IMR-90 (cell line): ENCODE results near the gene NDUFA5. TPM values are rescaled to one million over a fixed set of nuclear protein-coding genes. Genes with fewer than 3 reads are reported as not detected.

ENCODE experiments used
- ATAC-seq: fragments of 200-7000 bp; cut with Tn5 transposase; 2 replicates; pipeline ENCODE4 v1.9.1; 2020; ENCODE audit warnings: low read depth, mild to moderate bottlenecking, moderate library complexity
- BruUV-seq: library from RNA; stranded (reverse); fragments of 400-500 nt; replicated peaks from 2 replicates; lab custom pipeline; 2021; lab: Mats Ljungman, UMichigan
- CTCF ChIA-PET: fragments of 300-600 bp; formaldehyde crosslinking; extraction: SDS; loops from one replicate; lab custom pipeline; 2021; ENCODE audit warnings: antibody characterized with exemption; lab: Yijun Ruan, JAX
- POLR2A ChIA-PET: fragments of 300-600 bp; sonication (Branson Sonifier 250); formaldehyde crosslinking; loops from one replicate; lab custom pipeline; 2022; ENCODE audit warnings: antibody characterized with exemption; ENCODE audit not compliant: unreplicated experiment; lab: Charles Lee
- DNase-seq: peaks from one replicate; pipeline ENCODE4 v3.0.0; 2013
- H2AFZ ChIP-seq: replicated peaks from 2 replicates; pipeline ENCODE3; 2013; ENCODE audit warnings: low read length, mild to moderate bottlenecking; ENCODE audit not compliant: poor library complexity
- H2AK5ac ChIP-seq: 2 replicates; pipeline ENCODE4 v1.6.1; 2013; ENCODE audit warnings: low read depth, low read length, inconsistent platforms
- H2AK9ac ChIP-seq: replicated peaks from 2 replicates; pipeline ENCODE3; 2013; ENCODE audit warnings: mild to moderate bottlenecking, low read depth, low read length, moderate library complexity; ENCODE audit not compliant: poor library complexity
- H2BK120ac ChIP-seq: 2 replicates; pipeline ENCODE4 v1.6.1; 2013; ENCODE audit warnings: low read depth, low read length, inconsistent platforms
- H2BK15ac ChIP-seq: 3 replicates; pipeline ENCODE4 v1.6.1; 2013; ENCODE audit warnings: low read depth, low read length, inconsistent platforms
- H2BK20ac ChIP-seq: 2 replicates; pipeline ENCODE4 v1.6.1; 2013; ENCODE audit warnings: low read depth, mild to moderate bottlenecking, inconsistent platforms, low read length, moderate library complexity
- H2BK5ac ChIP-seq: 2 replicates; pipeline ENCODE4 v1.6.1; 2013; ENCODE audit warnings: mild to moderate bottlenecking, low read depth, low read length, inconsistent platforms; ENCODE audit not compliant: poor library complexity, severe bottlenecking
- H3K14ac ChIP-seq: replicated peaks from 2 replicates; pipeline ENCODE4 v1.6.1; 2013; ENCODE audit warnings: low read depth, low read length, inconsistent platforms
- H3K18ac ChIP-seq: 2 replicates; pipeline ENCODE4 v1.6.1; 2013; ENCODE audit warnings: low read depth, low read length, control low read depth
- H3K23ac ChIP-seq: 2 replicates; pipeline ENCODE4 v1.6.1; 2013; ENCODE audit warnings: low read depth, low read length, inconsistent platforms
- H3K27ac ChIP-seq: 2 replicates; pipeline ENCODE4 v1.5.1; 2013; ENCODE audit warnings: mild to moderate bottlenecking, control low read depth, low read length; ENCODE audit not compliant: insufficient read depth
- H3K27me3 ChIP-seq: 2 replicates; pipeline ENCODE4 v1.6.1; 2013; ENCODE audit warnings: low read length; ENCODE audit not compliant: control insufficient read depth, insufficient read depth
- H3K36me3 ChIP-seq: 2 replicates; pipeline ENCODE4 v1.6.1; 2013; ENCODE audit warnings: low read length, mixed read lengths; ENCODE audit not compliant: control insufficient read depth, insufficient read depth
- H3K4ac ChIP-seq: 2 replicates; pipeline ENCODE4 v1.6.1; 2013; ENCODE audit warnings: low read depth, low read length, inconsistent platforms
- H3K4me1 ChIP-seq: 2 replicates; pipeline ENCODE4 v1.6.1; 2013; ENCODE audit warnings: low read length, mixed read lengths; ENCODE audit not compliant: control insufficient read depth, insufficient read depth
- H3K4me2 ChIP-seq: 2 replicates; pipeline ENCODE4 v1.6.1; 2013; ENCODE audit warnings: low read depth, mild to moderate bottlenecking, control low read depth, low read length, moderate library complexity
- H3K4me3 ChIP-seq: 2 replicates; pipeline ENCODE4 v1.5.1; 2013; ENCODE audit warnings: low read depth, mild to moderate bottlenecking, control low read depth, low read length, moderate library complexity; ENCODE audit not compliant: insufficient read depth
- H3K56ac ChIP-seq: 2 replicates; pipeline ENCODE4 v1.6.1; 2013; ENCODE audit warnings: low read length, inconsistent platforms; ENCODE audit not compliant: insufficient read depth; ENCODE audit errors: extremely low read depth
- H3K79me1 ChIP-seq, 2 experiments: 2 replicates each; pipeline ENCODE4 v1.6.1; 2013; ENCODE audit warnings: low read length in 2 of 2, inconsistent platforms in 1 of 2, low read depth in 1 of 2
- H3K9ac ChIP-seq: 2 replicates; pipeline ENCODE4 v1.6.1; 2013; ENCODE audit warnings: low read depth, low read length, control low read depth
- H3K9me1 ChIP-seq: 2 replicates; pipeline ENCODE4 v1.6.1; 2013; ENCODE audit warnings: low read length, inconsistent platforms; ENCODE audit not compliant: insufficient read depth
- H3K9me3 ChIP-seq: 2 replicates; pipeline ENCODE4 v1.6.1; 2013; ENCODE audit warnings: low read length; ENCODE audit not compliant: control insufficient read depth, insufficient read depth
- H4K20me1 ChIP-seq: 2 replicates; pipeline ENCODE4 v1.6.1; 2013; ENCODE audit warnings: low read length, inconsistent platforms; ENCODE audit not compliant: insufficient read depth
- H4K5ac ChIP-seq: 2 replicates; pipeline ENCODE4 v1.6.1; 2013; ENCODE audit warnings: mild to moderate bottlenecking, low read depth, low read length, control low read depth
- H4K8ac ChIP-seq, 2 experiments: 2 replicates each; pipeline ENCODE4 v1.6.1; 2013; ENCODE audit warnings: low read depth in 2 of 2, low read length in 2 of 2, control low read depth in 1 of 2, inconsistent platforms in 1 of 2
- H4K91ac ChIP-seq: 2 replicates; pipeline ENCODE4 v1.6.1; 2013; ENCODE audit warnings: low read depth, low read length, inconsistent platforms; ENCODE audit not compliant: insufficient read depth
- BHLHE40 ChIP-seq: fragments of 150-350 bp; IDR thresholded peaks from 2 replicates; pipeline ENCODE4 v1.6.1; 2016; ENCODE audit warnings: mild to moderate bottlenecking, low read depth, low read length
- CEBPB ChIP-seq: IDR thresholded peaks from 2 replicates; pipeline ENCODE4 v1.6.1; 2012; ENCODE audit warnings: low read depth, low read length, improper control_type of control experiment
- CHD1 ChIP-seq: IDR thresholded peaks from 2 replicates; pipeline ENCODE4 v1.6.1; 2012; ENCODE audit warnings: low read depth, low read length, improper control_type of control experiment
- MAFK ChIP-seq: IDR thresholded peaks from 2 replicates; pipeline ENCODE4 v1.6.1; 2012; ENCODE audit warnings: low read depth, low read length, improper control_type of control experiment
- MAZ ChIP-seq: IDR thresholded peaks from 2 replicates; pipeline ENCODE4 v1.6.1; 2012; ENCODE audit warnings: low read depth, mild to moderate bottlenecking, low read length, improper control_type of control experiment, moderate library complexity, borderline replicate concordance
- NFE2L2 ChIP-seq: fragments of 150-350 bp; IDR thresholded peaks from 2 replicates; pipeline ENCODE4 v1.6.1; 2016; ENCODE audit warnings: low read depth, mild to moderate bottlenecking, low read length
- POLR2A ChIP-seq: IDR thresholded peaks from 2 replicates; pipeline ENCODE4 v1.6.1; 2012; ENCODE audit warnings: mild to moderate bottlenecking, low read depth, low read length
- RCOR1 ChIP-seq: IDR thresholded peaks from 2 replicates; pipeline ENCODE4 v1.6.1; 2012; ENCODE audit warnings: mild to moderate bottlenecking, low read length, improper control_type of control experiment; ENCODE audit not compliant: insufficient replicate concordance
- SMC3 ChIP-seq: fragments of 150-350 bp; IDR thresholded peaks from 2 replicates; pipeline ENCODE4 v1.6.1; 2016; ENCODE audit warnings: low read depth, mild to moderate bottlenecking, antibody characterized with exemption, low read length, moderate library complexity
- WGBS, 2 experiments: methylation state at CpG; one replicate each; pipeline versions ENCODE4 v1.1.5 to v1.1.7; 2013; ENCODE audit warnings: missing lambda C conversion rate in 2 of 2; ENCODE audit not compliant: insufficient read length in 1 of 2; ENCODE audit errors: extremely low coverage in 2 of 2; 5-methylcytosine and 5-hydroxymethylcytosine counted together
- dilution Hi-C: fragments of 300-500 bp; cut with HindIII; formaldehyde crosslinking; loops from one replicate; pipeline ENCODE4 v1.14.3; 2018; ENCODE audit warnings: low sequenced_read_pairs; ENCODE audit not compliant: unreplicated experiment
- in situ Hi-C: fragments of 300-500 bp; cut with MboI; formaldehyde crosslinking; loops from 3 replicates; pipeline ENCODE4 v1.14.3; 2019; ENCODE audit warnings: low sequenced_read_pairs, inconsistent platforms, mixed read lengths
- intact Hi-C: fragments of 100-400 bp; cut with micrococcal nuclease; formaldehyde crosslinking; loops from 2 replicates; pipeline ENCODE4 v1.10.0; 2022
- polyA plus RNA-seq, 3 experiments: library from polyadenylated mRNA; depleted of rRNA; stranded (reverse); fragments of >200 nt; gene quantifications; 2 replicates each; pipeline ENCODE4 v1.2.3, GENCODE V29; 2012; ENCODE audit warnings: low replicate concordance in 1 of 3
- total RNA-seq: library from RNA; depleted of rRNA; stranded (reverse); fragments of >200 nt; gene quantifications from 2 replicates; pipeline ENCODE4 v1.2.3, GENCODE V29; 2012
- TF ChIP-seq, protein P1 (sequence below): fragments of 150-350 bp; IDR thresholded peaks from 2 replicates; pipeline ENCODE4 v1.6.1; 2016; ENCODE audit warnings: low read depth, mild to moderate bottlenecking, low read length, moderate library complexity, borderline replicate concordance
- TF ChIP-seq, protein P2 (sequence below): conservative IDR thresholded peaks from 2 replicates; pipeline ENCODE4 v1.5.1; 2012; ENCODE audit warnings: mild to moderate bottlenecking, low read depth, low read length, improper control_type of control experiment

NDUFA5 gene
- total and polyA plus RNA-seq, 2 of the 4 experiments (the other 2 are of a cell fraction) = 2.9 to 12.1 TPM

DNA sequence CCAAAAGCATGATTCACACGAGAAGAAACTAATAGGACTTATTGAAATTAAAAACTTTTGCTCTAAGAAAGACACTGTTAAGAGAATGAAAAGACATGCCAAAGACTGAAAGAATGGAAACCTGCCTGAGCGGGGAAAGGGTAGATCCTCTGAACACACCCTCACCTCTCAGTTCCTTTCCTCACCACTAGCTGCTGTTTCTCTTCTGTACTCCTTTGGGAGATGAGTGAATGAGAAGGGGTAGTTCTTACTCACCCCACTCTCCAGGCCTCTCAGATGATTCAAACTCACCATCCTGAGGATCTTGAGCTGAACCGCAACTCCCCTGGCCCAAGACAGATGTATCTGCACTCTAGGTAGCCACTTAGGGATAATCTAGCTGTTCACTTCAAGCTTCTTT, 65.1 kb downstream of the NDUFA5 start:
- no peak overlapping the region for H2AK9ac ChIP-seq
- no peak overlapping the region for H3K56ac ChIP-seq
- H2BK20ac ChIP-seq = no peak overlapping the region
- no peak for DNase-seq
- H4K8ac ChIP-seq = no peak overlapping the region
- H2BK120ac ChIP-seq = no peak overlapping the region
- no peak overlapping the region for H4K5ac ChIP-seq
- H3K27me3 ChIP-seq = no peaks in the 10 kb centered on the region
- H3K4me3 ChIP-seq = no peak overlapping the region
- no peaks in the 10 kb centered on the region for H3K36me3 ChIP-seq
- no peak overlapping the region for H2AFZ ChIP-seq
- in situ Hi-C loops (no loop called here), dilution Hi-C loops (no loop called here), intact Hi-C loops (loop anchor here (5.0 to 10.0 kb wide), 3 partner anchors 142 to 380 kb away; no protein-coding TSS in a partner anchor)
- BruUV-seq = no TSS peak
- no peaks in the 10 kb centered on the region for H3K4me1 ChIP-seq
- TF ChIP-seq POLR2A (no peak), MAFK (no peak), NFE2L2 (no peak), CEBPB (no peak), MAZ (no peak), CHD1 (no peak), BHLHE40 (no peak), SMC3 (no peak), RCOR1 (no peak)
- TF ChIP-seq, protein P1, sequence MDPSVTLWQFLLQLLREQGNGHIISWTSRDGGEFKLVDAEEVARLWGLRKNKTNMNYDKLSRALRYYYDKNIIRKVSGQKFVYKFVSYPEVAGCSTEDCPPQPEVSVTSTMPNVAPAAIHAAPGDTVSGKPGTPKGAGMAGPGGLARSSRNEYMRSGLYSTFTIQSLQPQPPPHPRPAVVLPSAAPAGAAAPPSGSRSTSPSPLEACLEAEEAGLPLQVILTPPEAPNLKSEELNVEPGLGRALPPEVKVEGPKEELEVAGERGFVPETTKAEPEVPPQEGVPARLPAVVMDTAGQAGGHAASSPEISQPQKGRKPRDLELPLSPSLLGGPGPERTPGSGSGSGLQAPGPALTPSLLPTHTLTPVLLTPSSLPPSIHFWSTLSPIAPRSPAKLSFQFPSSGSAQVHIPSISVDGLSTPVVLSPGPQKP = no peak
- TF ChIP-seq, protein P2, sequence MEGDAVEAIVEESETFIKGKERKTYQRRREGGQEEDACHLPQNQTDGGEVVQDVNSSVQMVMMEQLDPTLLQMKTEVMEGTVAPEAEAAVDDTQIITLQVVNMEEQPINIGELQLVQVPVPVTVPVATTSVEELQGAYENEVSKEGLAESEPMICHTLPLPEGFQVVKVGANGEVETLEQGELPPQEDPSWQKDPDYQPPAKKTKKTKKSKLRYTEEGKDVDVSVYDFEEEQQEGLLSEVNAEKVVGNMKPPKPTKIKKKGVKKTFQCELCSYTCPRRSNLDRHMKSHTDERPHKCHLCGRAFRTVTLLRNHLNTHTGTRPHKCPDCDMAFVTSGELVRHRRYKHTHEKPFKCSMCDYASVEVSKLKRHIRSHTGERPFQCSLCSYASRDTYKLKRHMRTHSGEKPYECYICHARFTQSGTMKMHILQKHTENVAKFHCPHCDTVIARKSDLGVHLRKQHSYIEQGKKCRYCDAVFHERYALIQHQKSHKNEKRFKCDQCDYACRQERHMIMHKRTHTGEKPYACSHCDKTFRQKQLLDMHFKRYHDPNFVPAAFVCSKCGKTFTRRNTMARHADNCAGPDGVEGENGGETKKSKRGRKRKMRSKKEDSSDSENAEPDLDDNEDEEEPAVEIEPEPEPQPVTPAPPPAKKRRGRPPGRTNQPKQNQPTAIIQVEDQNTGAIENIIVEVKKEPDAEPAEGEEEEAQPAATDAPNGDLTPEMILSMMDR = no peak
- H4K20me1 ChIP-seq = no peaks in the 10 kb centered on the region
- no peak overlapping the region for H3K18ac ChIP-seq
- ChIA-PET POLR2A (no interaction called here), CTCF (no interaction called here)
- no peak overlapping the region for H3K4me2 ChIP-seq
- H3K14ac ChIP-seq = no peak overlapping the region
- no peak overlapping the region for H2AK5ac ChIP-seq
- no peaks in the 10 kb centered on the region for H3K9me1 ChIP-seq
- H3K4ac ChIP-seq = no peak overlapping the region
- no peaks in the 10 kb centered on the region for H3K79me1 ChIP-seq
- no CpG with 5 or more reads among the region's 3 CpGs for WGBS, 2 experiments
- H4K91ac ChIP-seq = no peak overlapping the region
- H2BK15ac ChIP-seq = no peak overlapping the region
- ATAC-seq = no peak
- H2BK5ac ChIP-seq = no peak overlapping the region
- H3K23ac ChIP-seq = no peak overlapping the region
- no peaks in the 10 kb centered on the region for H3K9me3 ChIP-seq
- H3K9ac ChIP-seq = no peak overlapping the region
- no peak overlapping the region for H3K27ac ChIP-seq
